Measurements from ENCODE around the gene PARD6G.

GRCh38 chr18:80115035-80115434, 132.3 kb downstream of the PARD6G start:
- TF ChIP-seq, protein P1, sequence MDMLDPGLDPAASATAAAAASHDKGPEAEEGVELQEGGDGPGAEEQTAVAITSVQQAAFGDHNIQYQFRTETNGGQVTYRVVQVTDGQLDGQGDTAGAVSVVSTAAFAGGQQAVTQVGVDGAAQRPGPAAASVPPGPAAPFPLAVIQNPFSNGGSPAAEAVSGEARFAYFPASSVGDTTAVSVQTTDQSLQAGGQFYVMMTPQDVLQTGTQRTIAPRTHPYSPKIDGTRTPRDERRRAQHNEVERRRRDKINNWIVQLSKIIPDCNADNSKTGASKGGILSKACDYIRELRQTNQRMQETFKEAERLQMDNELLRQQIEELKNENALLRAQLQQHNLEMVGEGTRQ (CRISPR knock-in tag; IDR thresholded peaks at IDR 0.05), result no peak
- TF ChIP-seq STAT6 (CRISPR knock-in tag; conservative IDR thresholded peaks at IDR 0.05; ENCODE audit: low read depth), result no peak
- TF ChIP-seq, protein P2, sequence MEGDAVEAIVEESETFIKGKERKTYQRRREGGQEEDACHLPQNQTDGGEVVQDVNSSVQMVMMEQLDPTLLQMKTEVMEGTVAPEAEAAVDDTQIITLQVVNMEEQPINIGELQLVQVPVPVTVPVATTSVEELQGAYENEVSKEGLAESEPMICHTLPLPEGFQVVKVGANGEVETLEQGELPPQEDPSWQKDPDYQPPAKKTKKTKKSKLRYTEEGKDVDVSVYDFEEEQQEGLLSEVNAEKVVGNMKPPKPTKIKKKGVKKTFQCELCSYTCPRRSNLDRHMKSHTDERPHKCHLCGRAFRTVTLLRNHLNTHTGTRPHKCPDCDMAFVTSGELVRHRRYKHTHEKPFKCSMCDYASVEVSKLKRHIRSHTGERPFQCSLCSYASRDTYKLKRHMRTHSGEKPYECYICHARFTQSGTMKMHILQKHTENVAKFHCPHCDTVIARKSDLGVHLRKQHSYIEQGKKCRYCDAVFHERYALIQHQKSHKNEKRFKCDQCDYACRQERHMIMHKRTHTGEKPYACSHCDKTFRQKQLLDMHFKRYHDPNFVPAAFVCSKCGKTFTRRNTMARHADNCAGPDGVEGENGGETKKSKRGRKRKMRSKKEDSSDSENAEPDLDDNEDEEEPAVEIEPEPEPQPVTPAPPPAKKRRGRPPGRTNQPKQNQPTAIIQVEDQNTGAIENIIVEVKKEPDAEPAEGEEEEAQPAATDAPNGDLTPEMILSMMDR (IDR thresholded peaks at IDR 0.05), result no peak
- TF ChIP-seq NR2C2 (CRISPR knock-in tag; IDR thresholded peaks at IDR 0.05), result no peak
- TF ChIP-seq CREB1 (CRISPR knock-in tag; IDR thresholded peaks at IDR 0.05), result no peak
- no peak for TF ChIP-seq ZNF138 (CRISPR knock-in tag; conservative IDR thresholded peaks at IDR 0.05)
- TF ChIP-seq, protein P3, sequence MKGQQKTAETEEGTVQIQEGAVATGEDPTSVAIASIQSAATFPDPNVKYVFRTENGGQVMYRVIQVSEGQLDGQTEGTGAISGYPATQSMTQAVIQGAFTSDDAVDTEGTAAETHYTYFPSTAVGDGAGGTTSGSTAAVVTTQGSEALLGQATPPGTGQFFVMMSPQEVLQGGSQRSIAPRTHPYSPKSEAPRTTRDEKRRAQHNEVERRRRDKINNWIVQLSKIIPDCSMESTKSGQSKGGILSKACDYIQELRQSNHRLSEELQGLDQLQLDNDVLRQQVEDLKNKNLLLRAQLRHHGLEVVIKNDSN (CRISPR knock-in tag; IDR thresholded peaks at IDR 0.05), result no peak
- TF ChIP-seq CREM (CRISPR knock-in tag; IDR thresholded peaks at IDR 0.05), result no peak
- TF ChIP-seq FOXP1 (CRISPR knock-in tag; IDR thresholded peaks at IDR 0.05; ENCODE audit: borderline replicate concordance), result no peak
